GM12892 (cell line): ENCODE measurements around the gene MPRIP.

Experiments
- POLR2A ChIP-seq: IDR thresholded peaks from 2 replicates; pipeline ENCODE4 v1.6.1; 2011; ENCODE audit warnings: low read depth, low read length, control low read depth
- POLR2AphosphoS5 ChIP-seq: IDR thresholded peaks from 2 replicates; pipeline ENCODE4 v1.6.1; 2011; ENCODE audit warnings: low read depth, low read length, control low read depth
- TAF1 ChIP-seq: IDR thresholded peaks from 2 replicates; pipeline ENCODE4 v1.6.1; 2011; ENCODE audit warnings: low read depth, mild to moderate bottlenecking, control low read depth, low read length, borderline replicate concordance

- TF ChIP-seq POLR2AphosphoS5 (no peak), POLR2A (no peak), TAF1 (no peak)
Observed at GRCh38 chr17:17020821-17021193, 21.4 kb upstream of the MPRIP start.
